MG63 (cell line): ENCODE data around the gene FAM222A. TPM values are rescaled to one million over a fixed set of nuclear protein-coding genes. Genes with fewer than 3 reads are reported as not detected.

ENCODE experiments used
- DNase-seq: peaks from one replicate; pipeline ENCODE4 v3.0.0-alpha.2; 2020
- H3K27me3 ChIP-seq: fragments of 250-450 bp; sonication (Bioruptor Pico); 2 replicates; pipeline ENCODE4 v1.5.1; 2020; ENCODE audit warnings: mild to moderate bottlenecking, moderate library complexity
- H3K36me3 ChIP-seq: fragments of 250-450 bp; sonication (Bioruptor Pico); 2 replicates; pipeline ENCODE4 v1.5.1; 2020; ENCODE audit warnings: mild to moderate bottlenecking, moderate library complexity
- H3K4me3 ChIP-seq: fragments of 250-450 bp; sonication (Bioruptor Pico); 2 replicates; pipeline ENCODE4 v1.5.1; 2020; ENCODE audit warnings: mild to moderate bottlenecking, moderate library complexity
- H3K9me3 ChIP-seq: fragments of 250-450 bp; sonication (Bioruptor Pico); 2 replicates; pipeline ENCODE4 v1.5.1; 2020; ENCODE audit warnings: mild to moderate bottlenecking, moderate library complexity
- total RNA-seq: library from RNA; depleted of rRNA; stranded (reverse); fragments of >200 nt; shearing (Covaris generic); gene quantifications from 2 replicates; pipeline ENCODE4 v1.2.3, GENCODE V29; 2014; ENCODE audit warnings: low replicate concordance

Gene FAM222A
- total RNA-seq, 1 experiment from 2014 or later = 1.8 TPM

DNA sequence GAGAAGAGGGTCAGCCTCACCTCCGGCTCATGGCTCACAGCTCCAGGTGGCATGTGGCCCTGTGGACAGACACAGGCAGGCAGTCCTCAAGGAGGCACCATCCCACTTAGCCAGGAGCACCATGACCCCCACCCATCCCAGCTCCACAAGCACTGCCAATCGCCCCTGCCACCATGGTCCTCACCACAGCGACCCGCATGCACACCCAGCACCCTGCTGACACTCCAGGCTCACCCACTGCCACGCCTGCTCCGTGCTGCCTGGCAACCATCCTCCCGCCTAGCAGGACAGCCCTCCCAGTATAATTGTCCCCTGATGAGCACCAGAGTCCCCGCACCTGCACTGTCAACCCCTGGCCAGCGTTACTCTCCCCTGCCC lies 68.7 kb downstream of the FAM222A start:
- Histone ChIP-seq H3K9me3 (no peaks in the 10 kb centered on the region), H3K4me3 (no peak overlapping the region), H3K27me3 (no peaks in the 10 kb centered on the region), H3K36me3 (no peaks in the 10 kb centered on the region)
- DNase-seq = no peak

DNA sequence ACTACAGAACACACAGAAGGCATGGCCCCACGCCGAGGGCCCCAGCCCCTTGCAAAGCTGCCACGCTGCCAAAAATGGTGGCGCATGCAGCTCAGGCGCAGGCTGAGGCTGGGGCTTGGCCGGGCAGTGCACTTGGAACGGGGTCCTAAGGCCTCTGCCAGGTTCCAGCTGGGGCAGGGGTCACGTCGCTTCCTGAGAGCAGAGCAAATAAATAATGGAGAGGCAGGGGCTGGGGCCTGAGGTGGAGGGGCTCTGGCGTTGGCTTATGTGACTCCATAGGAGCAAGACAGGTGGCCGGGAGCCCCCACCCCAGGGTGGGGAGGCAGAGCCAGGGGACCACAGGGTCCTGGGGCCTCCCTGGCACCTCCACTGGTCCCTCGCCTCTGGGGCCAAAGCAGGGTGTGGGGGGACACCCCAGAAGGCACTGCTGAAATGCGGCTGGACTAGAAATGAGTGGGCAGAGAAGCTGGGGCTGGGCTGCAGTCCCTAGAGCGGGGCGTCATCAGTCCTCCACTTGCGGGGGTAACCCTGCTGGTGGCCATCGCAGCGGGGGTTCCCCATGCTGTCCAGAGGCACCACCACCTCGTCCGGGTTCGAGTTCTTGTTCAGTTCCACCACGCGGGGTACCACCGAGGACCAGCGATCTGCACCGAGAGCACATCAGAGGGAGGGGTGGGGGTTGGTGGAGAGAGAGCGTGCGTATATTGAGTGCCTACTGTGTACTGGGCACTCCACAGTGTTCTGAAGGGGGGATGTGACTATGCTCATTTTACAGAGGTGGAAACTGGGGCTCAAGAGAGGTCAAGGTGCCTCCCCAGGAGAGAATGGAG lies 69.7 kb downstream of the FAM222A start:
- no peaks in the 10 kb centered on the region for H3K27me3 ChIP-seq
- DNase-seq = no peak
- H3K9me3 ChIP-seq = no peaks in the 10 kb centered on the region
- no peaks in the 10 kb centered on the region for H3K36me3 ChIP-seq
- no peak overlapping the region for H3K4me3 ChIP-seq

DNA sequence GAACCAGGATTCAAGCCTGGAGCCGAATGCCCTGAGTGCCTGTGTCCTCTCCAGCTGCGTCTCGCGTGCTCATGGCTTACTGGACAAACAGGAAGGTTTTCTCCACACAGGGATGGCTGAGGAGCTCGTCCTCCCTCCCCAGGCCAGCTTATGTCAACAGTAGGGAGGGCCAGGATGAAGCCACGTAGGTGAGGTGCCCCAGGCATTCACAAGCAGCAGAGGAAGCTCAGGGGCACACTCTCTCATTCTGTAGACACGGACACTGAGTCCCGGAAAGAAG lies 70.3 kb downstream of the FAM222A start:
- Histone ChIP-seq H3K27me3 (no peaks in the 10 kb centered on the region), H3K36me3 (no peaks in the 10 kb centered on the region), H3K9me3 (no peaks in the 10 kb centered on the region), H3K4me3 (no peak overlapping the region)
- DNase-seq = no peak

DNA sequence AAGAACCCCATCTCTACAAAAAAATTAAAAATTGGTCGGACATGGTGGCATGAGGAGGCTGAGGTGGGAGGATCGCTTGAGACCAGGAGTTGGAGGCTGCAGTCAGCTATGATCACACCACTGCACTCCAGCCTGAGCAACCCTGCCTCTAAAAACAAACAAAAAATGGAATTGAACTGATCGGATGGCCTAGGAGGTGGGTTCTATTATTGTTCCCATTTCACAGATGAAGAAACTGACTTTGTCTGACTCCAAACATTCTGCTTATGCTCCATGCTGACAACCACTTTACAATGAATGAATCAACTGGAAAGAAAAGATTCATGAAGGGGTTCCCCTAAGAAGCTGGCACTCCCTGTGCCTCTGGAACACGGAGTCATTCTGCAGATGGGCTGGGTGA lies 72.2 kb downstream of the FAM222A start:
- no peak for DNase-seq
- no peak overlapping the region for H3K4me3 ChIP-seq
- no peaks in the 10 kb centered on the region for H3K27me3 ChIP-seq
- H3K36me3 ChIP-seq = no peaks in the 10 kb centered on the region
- no peaks in the 10 kb centered on the region for H3K9me3 ChIP-seq

DNA sequence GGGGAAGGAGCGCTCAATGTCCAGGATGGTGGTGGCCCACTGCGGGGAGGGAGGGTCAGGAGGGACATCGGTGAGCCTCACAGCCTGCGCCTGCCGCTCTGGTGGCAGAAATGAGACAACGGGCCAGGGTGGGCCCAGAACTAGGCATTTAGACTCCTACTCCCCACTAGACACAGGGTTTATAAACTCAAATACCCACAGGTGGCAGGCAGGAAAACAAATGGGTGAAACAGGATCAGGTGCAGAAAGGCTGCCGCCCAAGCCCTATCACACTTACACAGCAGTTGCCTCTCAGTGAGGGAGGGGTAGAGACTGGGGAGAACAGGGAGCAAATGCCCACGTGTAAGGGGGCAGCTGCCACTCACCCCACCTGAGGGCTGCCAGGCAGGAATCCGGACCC lies 73.2 kb downstream of the FAM222A start:
- Histone ChIP-seq H3K27me3 (no peaks in the 10 kb centered on the region), H3K4me3 (no peak overlapping the region), H3K36me3 (no peaks in the 10 kb centered on the region), H3K9me3 (no peaks in the 10 kb centered on the region)
- no peak for DNase-seq

DNA sequence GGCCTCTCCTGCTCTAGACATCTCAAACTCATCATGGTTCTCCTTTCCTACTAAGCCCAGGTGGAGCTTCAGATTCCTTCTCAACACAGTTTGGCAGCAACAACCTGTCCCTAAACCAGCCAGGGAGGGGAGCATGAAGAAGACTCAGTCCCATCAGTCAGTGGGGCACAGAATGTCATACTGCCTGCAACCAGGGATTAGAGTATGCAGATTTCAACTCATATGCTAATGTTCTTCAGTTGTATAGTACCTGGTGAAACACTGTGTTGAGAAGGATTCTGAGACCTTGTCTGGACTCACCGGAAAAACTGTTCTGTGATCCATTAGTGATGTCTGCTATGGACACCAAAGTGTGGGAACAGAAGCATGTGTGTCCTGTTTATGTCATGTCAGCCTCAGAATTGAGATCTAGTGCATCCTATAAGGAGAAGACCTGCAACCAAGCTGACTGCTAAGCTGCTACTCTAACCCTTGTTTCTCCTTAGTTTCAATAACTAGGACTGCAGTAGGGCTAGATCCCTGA lies 76.0 kb downstream of the FAM222A start:
- H3K27me3 ChIP-seq = no peaks in the 10 kb centered on the region
- no peak overlapping the region for H3K4me3 ChIP-seq
- DNase-seq = no peak
- H3K36me3 ChIP-seq = no peaks in the 10 kb centered on the region
- H3K9me3 ChIP-seq = no peaks in the 10 kb centered on the region

DNA sequence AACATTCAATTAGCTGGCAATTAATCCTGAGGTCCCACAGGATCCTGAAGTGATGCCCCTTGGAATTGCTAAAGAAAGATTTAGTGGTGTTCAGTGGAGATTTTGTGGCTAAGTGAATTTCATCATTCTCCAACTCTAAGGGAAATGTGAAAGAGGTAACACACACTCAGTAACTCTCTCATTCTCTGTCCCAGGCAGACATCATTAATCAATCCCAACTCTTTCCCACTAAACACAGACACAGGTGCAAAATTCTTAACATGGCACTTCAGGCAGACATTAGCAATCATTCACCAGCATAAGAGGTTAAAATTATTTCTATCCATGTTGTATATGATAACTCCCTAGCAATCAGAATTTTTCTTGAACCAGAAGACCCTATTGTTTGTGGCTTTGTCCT lies 79.4 kb downstream of the FAM222A start:
- no peaks in the 10 kb centered on the region for H3K36me3 ChIP-seq
- H3K27me3 ChIP-seq = no peaks in the 10 kb centered on the region
- no peak overlapping the region for H3K4me3 ChIP-seq
- no peaks in the 10 kb centered on the region for H3K9me3 ChIP-seq
- DNase-seq = no peak

DNA sequence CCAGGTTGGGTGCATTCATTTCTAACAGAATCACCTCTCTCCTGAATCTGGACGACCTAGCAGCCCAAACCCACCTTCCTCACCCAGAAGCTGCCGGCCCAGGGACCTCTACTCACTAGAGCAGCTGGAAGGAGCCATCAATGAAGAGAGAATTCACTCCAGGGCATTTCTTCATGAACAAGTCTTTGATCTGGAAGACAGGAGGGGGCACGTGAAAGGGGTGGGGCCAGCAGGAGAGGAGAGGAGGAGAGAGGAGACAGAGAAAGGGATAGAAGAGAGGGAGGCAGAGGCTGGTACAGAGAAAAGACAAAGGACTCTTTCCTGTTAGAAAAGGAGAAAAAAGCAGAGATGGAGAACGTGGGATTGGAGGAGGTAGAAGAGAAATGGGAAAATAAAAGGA lies 79.8 kb downstream of the FAM222A start:
- H3K27me3 ChIP-seq = no peaks in the 10 kb centered on the region
- H3K36me3 ChIP-seq = no peaks in the 10 kb centered on the region
- H3K9me3 ChIP-seq = no peaks in the 10 kb centered on the region
- no peak overlapping the region for H3K4me3 ChIP-seq
- DNase-seq = no peak

DNA sequence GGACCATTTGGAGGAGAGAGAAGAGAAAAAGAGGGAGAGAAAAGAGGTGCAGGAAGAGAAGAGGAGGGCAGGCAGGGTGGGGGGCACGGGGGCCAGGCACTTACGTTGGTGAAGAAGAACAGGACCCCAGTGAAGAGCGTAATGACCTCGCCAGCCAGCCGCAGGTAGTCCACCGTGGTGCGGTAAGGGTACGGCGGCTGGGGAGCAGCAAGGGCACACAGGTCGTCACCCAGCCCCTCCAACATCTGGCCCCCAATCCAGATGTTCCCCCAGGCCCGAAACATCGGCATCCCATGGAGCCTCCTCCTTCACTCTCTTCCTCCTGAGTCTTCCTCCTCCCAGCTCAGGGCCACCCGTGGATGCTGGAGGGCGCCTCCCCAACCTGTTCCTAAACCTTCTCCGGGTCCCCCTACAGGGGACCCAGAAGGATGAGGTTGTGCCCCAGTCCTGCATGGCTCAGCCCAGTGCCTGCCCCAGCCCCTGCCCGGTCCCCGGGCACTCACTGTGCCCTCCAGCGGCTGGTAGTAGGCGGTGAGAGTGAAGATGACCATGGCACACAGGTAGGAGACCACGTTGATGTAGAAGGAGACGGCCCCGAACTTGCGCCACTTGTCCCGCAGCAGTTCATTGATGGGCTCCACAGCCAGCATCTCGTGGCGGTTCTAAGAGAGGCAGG lies 80.3 kb downstream of the FAM222A start:
- H3K36me3 ChIP-seq = no peaks in the 10 kb centered on the region
- no peak for DNase-seq

DNA sequence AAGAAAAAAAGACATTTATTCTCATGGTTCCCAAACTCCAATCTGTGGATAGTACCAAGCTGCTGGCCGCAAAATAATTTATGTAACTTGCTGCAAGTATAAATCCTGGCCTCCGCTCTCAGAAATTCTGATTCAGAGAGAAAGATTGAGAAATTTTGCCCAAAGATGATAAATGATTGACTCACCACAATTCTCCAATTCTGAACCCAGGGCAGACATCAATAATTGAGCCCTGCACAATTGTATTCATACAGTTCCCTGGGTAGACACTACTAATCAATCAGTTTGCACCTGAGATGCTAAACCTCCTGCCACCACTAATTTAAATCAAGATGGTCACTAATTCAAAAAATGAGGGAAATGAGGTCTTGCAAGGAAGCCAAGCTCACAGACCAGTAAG lies 81.4 kb downstream of the FAM222A start:
- no peaks in the 10 kb centered on the region for H3K36me3 ChIP-seq

More for the DNA sequence above, 80.3 kb downstream of the FAM222A start:
- Histone ChIP-seq H3K9me3 (no peaks in the 10 kb centered on the region), H3K27me3 (no peaks in the 10 kb centered on the region), H3K4me3 (no peak overlapping the region)

DNA sequence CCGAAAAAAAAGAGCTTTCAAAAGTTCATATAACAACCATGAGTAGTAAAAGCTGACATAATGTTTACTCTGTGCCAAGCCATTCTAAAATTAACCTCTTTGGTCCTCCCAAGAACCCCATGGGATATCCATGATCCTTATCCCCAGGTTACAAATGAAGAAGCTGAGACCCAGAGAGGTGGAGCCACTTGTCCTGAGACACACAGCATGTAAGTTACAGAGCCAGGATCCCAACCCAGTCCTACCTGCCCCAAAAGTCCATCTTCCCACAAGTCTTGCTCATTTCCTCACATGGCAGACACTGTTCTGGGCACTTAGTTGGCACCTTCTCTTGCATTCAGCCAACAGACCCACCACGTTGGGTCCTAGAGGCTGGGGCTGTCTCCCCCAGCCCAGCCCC lies 82.4 kb downstream of the FAM222A start:
- H3K4me3 ChIP-seq = no peak overlapping the region
- H3K27me3 ChIP-seq = no peaks in the 10 kb centered on the region
- no peaks in the 10 kb centered on the region for H3K9me3 ChIP-seq
- no peak for DNase-seq
- H3K36me3 ChIP-seq = no peaks in the 10 kb centered on the region

More for the DNA sequence above, 81.4 kb downstream of the FAM222A start:
- peak; percentile 22 for DNase-seq
- no peaks in the 10 kb centered on the region for H3K9me3 ChIP-seq
- H3K4me3 ChIP-seq = no peak overlapping the region
- no peaks in the 10 kb centered on the region for H3K27me3 ChIP-seq

DNA sequence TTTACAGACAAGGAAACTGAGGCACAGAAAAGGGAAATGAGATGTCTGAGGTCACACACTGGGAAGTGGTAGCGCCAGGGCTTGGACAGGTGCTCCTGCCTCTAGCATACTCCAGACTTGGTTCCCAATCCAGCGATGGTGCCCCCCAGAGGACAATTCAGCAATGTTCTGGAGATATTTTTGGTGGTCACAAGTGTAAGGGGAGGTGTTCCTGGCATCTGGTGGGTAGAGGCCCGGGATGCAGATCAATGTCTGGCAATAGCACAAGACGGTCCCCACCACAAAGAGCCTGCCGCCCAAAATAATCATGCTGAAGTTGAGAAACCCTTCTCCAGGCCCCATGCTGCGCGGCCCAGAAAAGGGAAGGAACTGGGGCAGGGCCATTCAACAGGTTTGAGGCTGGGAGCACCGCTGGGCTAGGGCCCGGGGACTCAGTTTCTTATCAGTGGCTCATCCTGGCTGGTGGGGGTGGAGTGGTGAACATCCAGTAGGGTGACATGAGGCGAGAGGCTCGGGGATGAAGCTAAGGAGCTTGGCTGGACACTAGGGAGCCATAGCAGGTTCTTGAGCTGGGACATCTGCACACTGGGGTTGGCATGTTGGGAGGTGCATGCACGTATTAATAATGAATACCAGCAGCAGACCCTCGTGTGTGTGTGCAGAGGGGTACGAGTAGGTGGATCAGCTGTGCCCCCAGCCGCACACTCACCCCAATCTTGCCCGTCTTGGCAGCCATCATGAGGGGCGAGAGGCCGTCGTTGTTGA lies 84.5 kb downstream of the FAM222A start:
- no peaks in the 10 kb centered on the region for H3K27me3 ChIP-seq
- H3K4me3 ChIP-seq = no peak overlapping the region
- no peaks in the 10 kb centered on the region for H3K9me3 ChIP-seq
- DNase-seq = no peak
- no peaks in the 10 kb centered on the region for H3K36me3 ChIP-seq

DNA sequence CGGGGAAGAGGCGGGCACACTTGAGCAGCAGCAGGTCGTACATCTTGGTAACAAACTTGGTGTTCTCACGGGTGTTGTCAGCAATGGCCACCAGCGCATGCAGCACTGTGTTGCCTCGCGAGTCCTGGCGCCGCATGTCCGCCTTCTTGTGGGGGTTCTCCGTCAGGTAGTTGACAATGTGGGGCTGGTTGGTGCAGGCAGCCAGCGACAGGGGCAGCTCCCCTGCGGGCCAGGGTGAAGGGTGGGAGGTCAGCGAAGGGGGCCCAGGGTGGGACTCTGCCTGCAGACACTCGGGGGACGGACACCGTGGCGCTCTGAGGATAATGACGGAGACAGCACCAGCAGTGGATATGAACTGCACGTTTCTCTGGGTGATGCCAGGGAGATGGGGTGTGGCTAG lies 85.1 kb downstream of the FAM222A start:
- Histone ChIP-seq H3K36me3 (no peaks in the 10 kb centered on the region), H3K27me3 (no peaks in the 10 kb centered on the region), H3K9me3 (no peaks in the 10 kb centered on the region), H3K4me3 (no peak overlapping the region)
- DNase-seq = no peak

DNA sequence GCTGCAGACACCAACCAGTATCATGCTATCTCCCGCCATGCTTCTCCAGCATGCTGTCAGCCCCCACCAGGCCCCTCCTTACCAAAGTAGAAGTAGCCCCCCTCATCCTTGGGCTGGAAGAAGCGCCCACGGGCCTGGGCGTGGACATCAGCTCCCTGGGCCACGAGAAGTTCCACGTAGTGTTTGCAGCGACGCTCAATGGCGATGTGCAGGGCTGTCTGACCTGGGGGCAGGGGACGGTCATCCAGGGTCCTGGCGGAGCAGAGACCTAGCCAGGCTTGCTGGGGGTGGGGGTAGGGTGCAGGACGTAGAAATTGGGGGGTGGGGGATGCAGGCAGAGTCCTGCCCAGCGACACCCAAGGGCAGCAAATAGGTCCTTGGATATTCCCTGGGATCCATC lies 86.9 kb downstream of the FAM222A start:
- Histone ChIP-seq H3K36me3 (no peaks in the 10 kb centered on the region), H3K27me3 (no peaks in the 10 kb centered on the region), H3K9me3 (no peaks in the 10 kb centered on the region), H3K4me3 (no peak overlapping the region)
- no peak for DNase-seq

DNA sequence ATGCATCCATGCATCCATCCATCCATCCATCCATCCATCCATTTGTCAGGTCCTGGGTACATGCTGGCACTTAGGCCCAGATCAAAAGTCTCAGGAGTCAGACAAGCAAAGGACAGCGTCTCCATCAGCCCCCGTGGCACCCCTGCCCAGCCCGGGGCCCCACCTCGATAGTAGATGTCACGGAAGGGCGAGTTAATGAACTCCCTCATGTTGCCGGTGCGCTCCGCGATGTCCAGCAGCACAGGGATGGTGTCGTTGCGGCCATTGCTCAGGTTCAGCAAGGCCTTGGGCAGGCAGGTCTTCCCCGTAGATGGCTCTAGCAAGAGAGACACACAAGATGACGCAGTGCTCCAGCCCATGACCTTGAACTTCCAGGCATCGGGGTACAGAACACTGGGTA lies 89.2 kb downstream of the FAM222A start:
- Histone ChIP-seq H3K9me3 (no peaks in the 10 kb centered on the region), H3K27me3 (no peaks in the 10 kb centered on the region), H3K36me3 (no peaks in the 10 kb centered on the region), H3K4me3 (no peak overlapping the region)
- DNase-seq = no peak

DNA sequence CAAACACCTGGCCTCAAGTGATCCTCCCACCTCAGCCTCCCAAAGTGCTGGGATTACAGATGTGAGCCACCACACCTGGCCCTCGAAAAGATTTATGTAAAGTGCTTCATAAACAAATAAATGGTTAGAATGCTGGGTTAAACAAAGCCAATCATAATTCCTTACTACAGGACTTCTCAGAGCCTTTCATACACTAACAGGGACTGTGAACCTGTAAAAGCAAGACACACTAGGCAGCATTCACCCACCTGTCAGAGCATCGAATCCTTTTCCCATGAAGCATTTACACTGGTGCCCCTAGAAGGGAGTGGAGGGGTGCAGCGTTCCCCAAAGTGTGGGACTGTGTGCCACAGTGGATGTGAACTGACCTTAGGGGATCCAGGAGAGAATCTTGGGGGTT lies 90.1 kb downstream of the FAM222A start:
- Histone ChIP-seq H3K4me3 (no peak overlapping the region), H3K27me3 (no peaks in the 10 kb centered on the region), H3K36me3 (no peaks in the 10 kb centered on the region), H3K9me3 (no peaks in the 10 kb centered on the region)
- no peak for DNase-seq
